Colonic mucosa (tissue), 4 donors: ENCODE measurements around the gene GALK2. TPM values are rescaled to one million over a fixed set of nuclear protein-coding genes. Genes with fewer than 3 reads are reported as not detected.
A peak's percentile ranks its signal among the peaks of the same experiment; 100 is the strongest.

Experiments
- DNase-seq: peaks from one replicate; pipeline ENCODE4 v3.0.0-alpha.2; 2020
- H3K27ac ChIP-seq: fragments of 200-600 bp; one replicate; pipeline ENCODE4 v1.8.0; 2021
- H3K27me3 ChIP-seq: fragments of 200-600 bp; one replicate; pipeline ENCODE4 v1.8.0; 2021
- H3K36me3 ChIP-seq: fragments of 200-600 bp; one replicate; pipeline ENCODE4 v1.8.0; 2021
- H3K4me1 ChIP-seq: fragments of 200-600 bp; one replicate; pipeline ENCODE4 v1.8.0; 2021; ENCODE audit warnings: mild to moderate bottlenecking
- H3K4me3 ChIP-seq: fragments of 200-600 bp; one replicate; pipeline ENCODE4 v1.8.0; 2021
- H3K9ac ChIP-seq, 2 donors: one replicate each; pipeline ENCODE4 v1.7.0; 2013; ENCODE audit warnings: control low read depth in 2 of 2, low read depth in 2 of 2, low read length in 2 of 2
- H3K9me3 ChIP-seq: fragments of 200-600 bp; one replicate; pipeline ENCODE4 v1.8.0; 2021
- CTCF ChIP-seq: fragments of 200-600 bp; IDR thresholded peaks from one replicate; pipeline ENCODE4 v1.8.0; 2022; ENCODE audit warnings: antibody characterized with exemption, mild to moderate bottlenecking
- intact Hi-C: fragments of 100-400 bp; cut with DNase I; formaldehyde crosslinking; loops from one replicate; pipeline ENCODE4 v1.14.1; 2022
- total RNA-seq, 2 donors: library from RNA; stranded (reverse); fragmentation: NEBNext Ultra II Directional in 1 of 2; extraction: Animal tissue kit (Norgen Biotek cat#: 25700) in 1 of 2; gene quantifications; one replicate each; pipeline ENCODE4 v1.2.1, GENCODE V29; 2021
- donor health status: healthy.
- donor health status: DM: no; HTN: no; CAD: no.
- donor health status: DM: no; HTN: no; CAD: no.

Gene GALK2
- total RNA-seq, 2 donors from 2014 or later, result 39.7 to 48.3 TPM

DNA sequence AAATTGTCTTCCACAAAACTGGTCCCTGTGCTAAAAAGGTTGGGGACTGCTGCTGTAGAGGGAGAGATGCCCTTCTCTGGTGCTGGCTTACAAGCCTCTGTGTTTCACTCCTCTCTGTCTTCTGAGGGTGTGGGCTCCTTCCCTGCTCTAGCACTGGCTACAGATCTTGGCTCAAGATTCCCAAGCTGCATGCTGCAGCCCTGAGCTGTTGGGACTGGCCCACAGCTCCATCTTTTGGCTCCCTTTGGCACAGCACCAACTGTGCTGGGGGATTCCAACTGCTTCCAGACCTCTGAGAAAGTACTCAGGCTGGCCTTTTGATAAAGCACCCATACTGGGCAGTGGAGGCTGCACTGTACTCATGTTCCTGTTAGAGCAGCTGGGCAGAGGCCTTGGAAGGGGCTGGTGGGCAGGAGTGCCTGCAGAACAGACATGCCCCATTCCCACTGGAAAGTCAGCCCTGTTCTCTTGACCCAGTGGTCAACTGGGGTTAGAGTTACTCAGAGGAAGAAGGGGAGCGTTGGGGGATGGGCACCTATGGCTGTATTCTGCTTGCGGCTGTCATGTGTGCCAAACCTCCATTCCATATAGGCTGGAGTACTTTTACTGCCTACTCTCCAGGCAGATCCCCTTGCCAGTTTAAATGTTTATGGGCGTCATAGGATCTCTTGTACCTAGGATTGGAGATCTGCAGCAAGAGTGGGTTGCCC lies 55.7 kb downstream of the GALK2 start:
- no peak for DNase-seq
- no peaks in the 10 kb centered on the region for H3K9me3 ChIP-seq
- no peaks in the 10 kb centered on the region for H3K4me1 ChIP-seq
- H3K36me3 ChIP-seq, result no peaks in the 10 kb centered on the region
- no peak for TF ChIP-seq CTCF
- no peaks in the 10 kb centered on the region for H3K27me3 ChIP-seq
- H3K9ac ChIP-seq, result no peak overlapping the region
- H3K27ac ChIP-seq, result no peak overlapping the region
- no peak overlapping the region for H3K4me3 ChIP-seq
- intact Hi-C loops, result no loop called here

- Histone ChIP-seq H3K36me3 (no peaks in the 10 kb centered on the region), H3K9me3 (no peaks in the 10 kb centered on the region), H3K9ac (no peak overlapping the region), H3K4me3 (no peak overlapping the region), H3K27me3 (no peaks in the 10 kb centered on the region), H3K27ac (no peak overlapping the region), H3K4me1 (no peaks in the 10 kb centered on the region)
- intact Hi-C loops, result no loop called here
- DNase-seq, result no peak
- TF ChIP-seq CTCF, result no peak
Measured at GRCh38 chr15:49227602-49228001, 57.6 kb downstream of the GALK2 start.

- no peaks in the 10 kb centered on the region for H3K4me1 ChIP-seq
- H3K9me3 ChIP-seq, result no peaks in the 10 kb centered on the region
- intact Hi-C loops, result loop anchor here (10.0 kb wide), 2 partner anchors 775 to 915 kb away; no protein-coding TSS in a partner anchor
- TF ChIP-seq CTCF, result no peak
- H3K27me3 ChIP-seq, result no peaks in the 10 kb centered on the region
- H3K36me3 ChIP-seq, result no peaks in the 10 kb centered on the region
- no peak overlapping the region for H3K9ac ChIP-seq
- H3K27ac ChIP-seq, result no peak overlapping the region
- DNase-seq, result no peak
- no peak overlapping the region for H3K4me3 ChIP-seq
Measured at GRCh38 chr15:49229922-49230321, 59.9 kb downstream of the GALK2 start.

- TF ChIP-seq CTCF, result no peak
- Histone ChIP-seq H3K9ac (no peak overlapping the region), H3K9me3 (no peaks in the 10 kb centered on the region), H3K27me3 (no peaks in the 10 kb centered on the region), H3K36me3 (no peaks in the 10 kb centered on the region), H3K4me1 (no peaks in the 10 kb centered on the region), H3K27ac (no peak overlapping the region), H3K4me3 (no peak overlapping the region)
- DNase-seq, result no peak
- intact Hi-C loops, result loop anchor here (10.0 kb wide), 2 partner anchors 772 to 912 kb away; no protein-coding TSS in a partner anchor
Measured at GRCh38 chr15:49232236-49232806, 62.3 kb downstream of the GALK2 start.

- Histone ChIP-seq H3K4me1 (no peaks in the 10 kb centered on the region), H3K27me3 (no peaks in the 10 kb centered on the region), H3K9me3 (no peaks in the 10 kb centered on the region), H3K4me3 (no peak overlapping the region), H3K36me3 (no peaks in the 10 kb centered on the region), H3K9ac (no peak overlapping the region), H3K27ac (no peak overlapping the region)
- peak; percentile 51 for DNase-seq
- peak; percentile 57 for TF ChIP-seq CTCF
- intact Hi-C loops, result loop anchor here (5.0 to 10.0 kb wide), 3 partner anchors 187 to 909 kb away; partner anchors contain the start of gene FGF7
Measured at GRCh38 chr15:49235446-49236124, 65.5 kb downstream of the GALK2 start.
